Astrocyte of the cerebellum (primary cell): ENCODE data around the gene ZNF236.

Experiments used
- DNase-seq: peaks from one replicate; pipeline ENCODE4 v3.0.0-alpha.2; 2011; ENCODE audit warnings: low read depth
- H3K4me3 ChIP-seq: 2 replicates; pipeline ENCODE4 v1.5.1; 2011; ENCODE audit warnings: mild to moderate bottlenecking, low read depth, low read length, moderate library complexity
- in situ Hi-C: cut with HindIII; loops from 2 replicates; pipeline ENCODE4 v1.10.0; 2017; ENCODE audit warnings: low sequenced_read_pairs
- TF ChIP-seq, protein P1 (sequence below): IDR thresholded peaks from 2 replicates; pipeline ENCODE4 v1.5.1; 2012; ENCODE audit warnings: low read length, low read depth, moderate library complexity, mild to moderate bottlenecking; ENCODE audit errors: missing control alignments

Gene ZNF236

GRCh38 chr18:76895498-76895897, 73.1 kb downstream of the ZNF236 start:
- TF ChIP-seq, protein P1, sequence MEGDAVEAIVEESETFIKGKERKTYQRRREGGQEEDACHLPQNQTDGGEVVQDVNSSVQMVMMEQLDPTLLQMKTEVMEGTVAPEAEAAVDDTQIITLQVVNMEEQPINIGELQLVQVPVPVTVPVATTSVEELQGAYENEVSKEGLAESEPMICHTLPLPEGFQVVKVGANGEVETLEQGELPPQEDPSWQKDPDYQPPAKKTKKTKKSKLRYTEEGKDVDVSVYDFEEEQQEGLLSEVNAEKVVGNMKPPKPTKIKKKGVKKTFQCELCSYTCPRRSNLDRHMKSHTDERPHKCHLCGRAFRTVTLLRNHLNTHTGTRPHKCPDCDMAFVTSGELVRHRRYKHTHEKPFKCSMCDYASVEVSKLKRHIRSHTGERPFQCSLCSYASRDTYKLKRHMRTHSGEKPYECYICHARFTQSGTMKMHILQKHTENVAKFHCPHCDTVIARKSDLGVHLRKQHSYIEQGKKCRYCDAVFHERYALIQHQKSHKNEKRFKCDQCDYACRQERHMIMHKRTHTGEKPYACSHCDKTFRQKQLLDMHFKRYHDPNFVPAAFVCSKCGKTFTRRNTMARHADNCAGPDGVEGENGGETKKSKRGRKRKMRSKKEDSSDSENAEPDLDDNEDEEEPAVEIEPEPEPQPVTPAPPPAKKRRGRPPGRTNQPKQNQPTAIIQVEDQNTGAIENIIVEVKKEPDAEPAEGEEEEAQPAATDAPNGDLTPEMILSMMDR = no peak
- in situ Hi-C loops = no loop called here
- H3K4me3 ChIP-seq = no peak overlapping the region
- DNase-seq = no peak

GRCh38 chr18:76896677-76897076, 74.3 kb downstream of the ZNF236 start:
- in situ Hi-C loops = no loop called here
- DNase-seq = no peak
- H3K4me3 ChIP-seq = no peak overlapping the region
- TF ChIP-seq, protein P1 = no peak

DNA sequence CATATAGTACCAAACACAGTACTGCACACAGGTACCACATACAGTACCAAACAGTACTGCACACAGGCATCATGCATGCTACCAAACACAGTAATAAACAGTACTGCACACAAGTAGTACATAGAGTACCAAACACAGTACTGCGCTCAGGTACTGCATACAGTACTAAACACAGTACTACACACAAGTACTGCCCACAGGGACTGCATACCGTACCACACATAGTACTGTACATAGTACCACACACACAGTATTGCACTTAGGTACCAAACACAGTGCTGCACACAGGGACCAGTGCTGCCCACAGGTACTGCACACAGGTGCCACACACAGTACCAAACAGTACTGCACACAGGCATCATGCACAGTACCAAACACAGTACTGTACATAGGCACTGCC, 74.9 kb downstream of the ZNF236 start:
- H3K4me3 ChIP-seq = no peak overlapping the region
- TF ChIP-seq, protein P1 = no peak
- DNase-seq = no peak
- in situ Hi-C loops = no loop called here

- H3K4me3 ChIP-seq = no peak overlapping the region
- TF ChIP-seq, protein P1 = no peak
- no peak for DNase-seq
- in situ Hi-C loops = no loop called here
These were observed 81.0 kb downstream of the ZNF236 start for GRCh38 chr18:76903386-76903785.

- no peak overlapping the region for H3K4me3 ChIP-seq
- DNase-seq = no peak
- TF ChIP-seq, protein P1 = no peak
- in situ Hi-C loops = no loop called here
These were observed 83.5 kb downstream of the ZNF236 start for GRCh38 chr18:76905821-76906220.

DNA sequence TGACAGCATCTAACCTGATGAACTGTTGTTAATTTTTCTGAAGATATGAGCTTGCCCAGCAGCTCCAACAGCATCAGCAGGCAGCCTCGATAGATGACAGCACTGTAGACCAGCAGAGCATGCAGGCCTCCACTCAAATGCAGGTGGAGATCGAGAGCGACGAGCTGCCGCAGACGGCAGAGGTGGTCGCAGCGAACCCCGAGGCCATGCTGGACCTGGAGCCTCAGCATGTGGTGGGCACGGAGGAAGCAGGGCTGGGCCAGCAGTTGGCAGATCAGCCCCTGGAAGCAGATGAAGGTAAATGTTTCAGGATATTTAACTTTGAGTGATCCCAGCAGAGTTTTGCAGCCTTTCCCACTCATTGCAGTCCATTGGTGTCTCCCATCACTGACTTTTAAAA, 85.9 kb downstream of the ZNF236 start:
- in situ Hi-C loops = no loop called here

More for the DNA sequence above, 85.9 kb downstream of the ZNF236 start:
- TF ChIP-seq, protein P1 = no peak
- no peak for DNase-seq
- H3K4me3 ChIP-seq = no peak overlapping the region
